GM21381 (cell line): ENCODE results near the gene SHC2.

ENCODE experiments used
- ATAC-seq: cut with Tn5 transposase; IDR thresholded peaks from one replicate; pipeline ENCODE4 v1.9.1; 2021; ENCODE audit warnings: mild to moderate bottlenecking, moderate library complexity; ENCODE audit not compliant: unreplicated experiment

Gene SHC2

GRCh38 chr19:472005-472858, 11.4 kb upstream of the SHC2 start:
- no peak for ATAC-seq

GRCh38 chr19:470701-471100, 9.9 kb upstream of the SHC2 start:
- no peak for ATAC-seq

DNA sequence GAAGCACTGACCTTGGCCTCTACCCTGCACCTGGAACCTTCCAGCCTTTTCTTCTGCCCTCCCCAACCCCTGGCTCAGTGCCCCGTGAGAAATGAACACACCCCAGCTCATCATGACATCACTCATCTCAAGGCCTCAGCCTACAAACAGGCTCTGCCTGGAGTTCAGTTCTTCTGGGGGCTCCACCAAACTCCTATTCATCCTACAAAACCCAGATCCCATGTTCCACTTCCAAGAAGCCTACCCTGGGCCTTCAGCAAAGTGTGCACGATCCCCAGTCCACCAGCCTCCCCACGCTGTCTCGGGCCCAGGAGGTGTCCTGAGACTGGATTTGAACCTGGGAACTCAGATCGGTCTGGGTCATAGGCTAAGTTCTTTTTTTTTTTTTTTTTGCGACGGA, 9.0 kb upstream of the SHC2 start:
- ATAC-seq, result no peak

DNA sequence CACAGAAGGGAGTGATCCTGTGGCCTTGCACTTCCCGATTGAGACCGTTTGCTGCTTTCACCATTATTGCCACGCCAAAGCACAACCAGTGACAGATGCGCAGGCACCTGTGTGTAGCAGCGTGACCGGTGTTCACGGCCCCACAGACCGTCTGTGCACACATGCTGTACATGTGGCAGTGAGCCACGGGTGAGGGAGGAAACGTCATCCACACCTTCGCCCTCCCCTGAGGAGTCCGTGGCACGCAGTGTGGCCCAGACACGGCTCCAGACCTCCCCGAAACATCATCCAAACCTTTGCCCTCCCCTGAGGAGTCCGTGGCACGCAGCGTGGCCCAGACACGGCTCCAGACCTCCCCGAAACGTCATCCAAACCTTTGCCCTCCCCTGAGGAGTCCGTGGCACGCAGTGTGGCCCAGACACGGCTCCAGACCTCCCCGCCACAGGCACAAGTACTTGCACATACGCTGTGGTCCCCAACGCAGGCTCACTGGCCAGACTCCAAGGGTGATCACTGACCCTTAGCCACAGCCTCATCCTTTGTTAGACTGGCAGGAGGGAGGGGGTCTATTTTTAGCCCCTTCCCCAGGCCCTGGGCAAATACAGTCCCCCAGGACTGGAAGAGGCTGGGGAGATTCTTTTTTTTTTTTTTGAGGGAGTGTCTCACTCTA, 7.9 kb upstream of the SHC2 start:
- ATAC-seq, result no peak

DNA sequence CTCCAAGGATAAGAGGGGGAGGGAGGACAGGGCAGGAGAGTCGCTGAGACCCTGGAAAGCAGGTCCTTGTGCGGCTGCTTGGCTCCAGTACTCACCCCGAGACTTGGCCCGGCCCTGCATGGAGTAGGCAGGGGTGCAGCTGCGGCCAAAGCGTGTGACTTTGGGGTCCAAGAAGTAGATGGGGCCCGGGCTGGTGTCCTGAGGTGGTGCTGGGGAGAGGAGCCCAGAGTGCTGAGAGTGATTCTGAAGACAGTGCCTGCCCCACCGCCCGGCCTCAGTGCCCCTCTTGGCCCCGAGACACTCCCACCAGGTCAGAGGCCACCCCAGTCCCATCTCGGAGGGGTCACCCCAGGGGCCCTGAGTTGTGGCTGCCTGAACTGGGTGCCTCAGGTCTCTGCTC, 6.7 kb upstream of the SHC2 start:
- ATAC-seq, result no peak

DNA sequence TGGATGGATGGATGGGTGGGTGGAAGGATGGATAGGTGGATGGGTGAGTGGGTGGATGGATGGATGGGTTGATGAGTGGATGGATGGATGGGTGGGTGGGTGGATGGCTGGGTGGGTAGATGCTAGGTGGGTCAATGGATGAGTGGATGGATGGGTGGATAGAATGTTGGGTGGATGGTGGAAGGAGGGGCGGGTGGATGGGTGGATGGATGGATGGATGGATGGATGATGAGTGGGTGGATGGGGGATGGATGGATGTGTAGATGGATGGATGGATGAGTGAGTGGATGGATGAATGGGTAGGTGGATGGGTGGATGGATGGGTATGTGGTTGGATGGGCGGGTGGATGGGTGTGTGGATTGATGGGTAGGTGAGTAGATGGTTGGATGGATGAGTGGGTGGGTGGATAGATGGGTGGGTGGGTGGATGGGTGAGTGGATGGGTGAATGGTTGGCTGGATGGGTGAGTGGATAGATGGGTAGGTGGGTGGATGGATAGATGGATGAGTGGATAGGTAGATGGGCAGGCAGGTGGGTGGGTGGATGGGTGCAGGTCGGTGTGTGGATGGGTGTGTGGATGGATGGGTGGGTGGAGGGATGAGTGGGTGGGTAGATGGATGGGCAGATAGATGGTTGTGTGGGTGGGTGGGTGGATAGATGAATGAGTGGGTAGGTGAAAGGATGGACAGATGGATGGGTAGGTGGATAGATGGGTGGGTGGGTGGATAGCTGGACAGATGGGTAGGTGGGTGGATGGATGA, 4.4 kb upstream of the SHC2 start:
- ATAC-seq, result no peak

- ATAC-seq, result no peak
Observed at GRCh38 chr19:464208-464545, 3.3 kb upstream of the SHC2 start.

GRCh38 chr19:463483-464207, 2.8 kb upstream of the SHC2 start:
- no peak for ATAC-seq

DNA sequence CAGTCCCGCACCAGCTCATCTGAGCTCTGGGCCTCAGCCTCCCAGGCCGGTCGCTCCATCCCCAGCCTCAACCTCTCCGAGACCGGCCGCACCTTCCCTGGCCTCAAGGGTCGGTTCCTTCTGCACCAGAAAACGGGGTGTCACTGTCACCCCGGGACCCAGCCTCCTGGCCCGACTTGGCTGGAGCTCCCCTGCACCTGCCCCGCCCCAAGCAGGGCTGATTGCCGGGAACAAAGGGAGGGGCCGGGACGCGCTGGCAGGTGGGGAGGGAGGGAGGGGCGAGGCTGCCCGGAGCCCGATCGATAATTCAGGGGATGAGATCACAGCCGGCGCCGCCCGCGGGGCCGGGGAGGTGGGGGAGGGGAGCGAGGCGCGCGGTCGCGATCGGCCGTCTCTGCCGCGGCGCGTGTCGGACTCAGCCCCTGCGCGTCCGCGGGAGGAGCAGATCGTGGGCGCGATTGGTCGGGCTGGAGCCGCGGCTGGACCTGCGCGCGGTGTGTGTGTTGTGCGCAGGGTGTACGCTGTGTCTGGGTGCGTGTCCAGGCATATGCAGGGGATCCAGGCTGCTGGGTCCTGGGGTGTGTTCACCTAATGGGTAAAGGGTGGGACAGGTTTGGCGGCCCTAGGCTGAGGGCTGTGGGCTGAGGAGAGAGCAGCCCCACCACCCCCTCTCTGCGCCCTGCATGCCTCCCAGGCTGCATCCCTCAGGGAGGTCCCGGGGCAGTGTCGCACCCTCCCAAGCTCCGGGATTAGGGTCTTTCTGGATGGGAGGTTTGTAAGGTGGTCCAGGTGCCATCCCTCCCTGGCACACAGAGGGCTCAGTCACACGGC, 1.1 kb upstream of the SHC2 start:
- no peak for ATAC-seq

DNA sequence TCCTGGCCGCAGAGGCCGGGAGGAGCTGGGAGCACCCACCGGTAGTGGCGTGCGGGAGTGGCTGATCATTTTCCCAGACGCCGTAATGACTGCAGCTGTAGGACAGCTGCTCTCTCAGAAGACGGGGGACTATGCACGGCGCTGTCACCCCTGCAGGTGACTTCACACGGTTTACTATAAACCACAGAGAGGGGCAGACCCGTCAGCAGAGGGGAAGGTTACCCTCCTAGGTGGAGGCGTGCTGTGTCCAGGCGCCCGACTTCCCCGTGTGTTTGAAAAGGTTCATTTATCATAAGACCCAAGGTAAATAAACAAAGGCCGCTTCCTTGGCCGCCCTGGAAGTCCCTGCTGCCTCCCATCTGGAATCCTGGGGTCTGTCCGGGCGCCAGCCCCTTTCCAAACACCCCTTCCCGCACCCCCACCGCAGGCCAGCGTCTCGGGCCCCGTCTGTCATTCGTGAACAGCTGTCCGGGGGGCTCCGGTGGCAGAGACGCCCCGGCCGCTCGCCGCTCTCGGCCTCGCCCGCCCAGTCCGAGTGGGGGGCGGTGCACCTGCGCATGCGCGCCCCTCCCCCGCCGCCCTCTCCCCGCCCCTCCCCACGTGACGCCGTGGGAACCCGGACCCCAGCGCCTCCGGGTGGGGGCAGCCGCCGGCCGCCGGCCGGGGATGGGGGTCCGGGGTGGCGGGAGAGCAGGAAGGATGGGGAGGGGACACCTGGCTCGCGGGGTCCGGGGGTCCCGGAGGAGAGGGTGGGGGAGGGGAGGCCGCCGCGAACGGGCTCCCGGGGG, 915 bp downstream of the SHC2 start:
- no peak for ATAC-seq

DNA sequence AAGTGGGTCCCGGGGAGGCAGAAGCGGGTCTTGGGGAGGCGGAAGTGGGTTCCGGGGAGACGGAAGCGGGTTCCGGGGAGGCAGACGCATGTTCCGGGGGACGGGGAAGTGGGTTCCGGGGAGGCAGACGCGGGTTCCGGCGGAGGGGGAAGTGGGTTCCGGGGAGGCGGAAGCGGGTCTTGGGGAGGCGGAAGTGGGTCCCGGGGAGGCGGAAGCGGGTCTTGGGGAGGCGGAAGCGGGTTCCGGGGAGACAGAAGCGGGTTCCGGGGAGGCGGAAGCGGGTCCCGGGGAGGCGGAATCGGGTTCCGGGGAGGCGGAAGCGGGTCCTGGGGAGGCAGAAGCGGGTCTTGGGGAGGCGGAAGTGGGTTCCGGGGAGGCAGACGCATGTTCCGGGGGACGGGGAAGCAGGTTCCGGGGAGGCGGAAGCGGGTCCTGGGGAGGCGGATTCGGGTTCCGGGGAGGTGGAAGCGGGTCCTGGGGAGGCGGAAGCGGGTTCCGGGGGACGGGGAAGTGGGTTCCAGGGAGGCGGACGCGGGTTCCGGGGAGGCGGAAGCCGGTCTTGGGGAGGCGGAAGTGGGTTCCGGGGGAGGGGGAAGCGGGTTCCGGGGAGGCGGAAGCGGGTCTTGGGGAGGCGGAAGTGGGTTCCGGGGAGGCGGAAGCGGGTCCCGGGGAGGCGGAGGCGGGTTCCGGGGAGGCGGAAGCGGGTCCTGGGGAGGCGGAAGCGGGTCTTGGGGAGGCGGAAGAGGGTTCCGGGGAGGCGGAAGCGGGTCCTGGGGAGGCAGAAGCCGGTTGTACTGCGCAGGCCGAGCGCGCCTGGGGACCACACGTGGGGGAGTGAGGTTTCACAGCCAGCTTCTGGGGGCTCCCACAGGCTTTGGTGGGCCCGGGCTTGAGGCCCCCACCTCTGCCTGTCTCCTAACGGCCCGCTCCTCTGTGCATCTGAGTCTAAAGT, 2.5 kb downstream of the SHC2 start:
- ATAC-seq, result no peak

- no peak for ATAC-seq
Observed at GRCh38 chr19:457636-458035, 3.2 kb downstream of the SHC2 start.

GRCh38 chr19:456547-457110, 4.2 kb downstream of the SHC2 start:
- no peak for ATAC-seq

DNA sequence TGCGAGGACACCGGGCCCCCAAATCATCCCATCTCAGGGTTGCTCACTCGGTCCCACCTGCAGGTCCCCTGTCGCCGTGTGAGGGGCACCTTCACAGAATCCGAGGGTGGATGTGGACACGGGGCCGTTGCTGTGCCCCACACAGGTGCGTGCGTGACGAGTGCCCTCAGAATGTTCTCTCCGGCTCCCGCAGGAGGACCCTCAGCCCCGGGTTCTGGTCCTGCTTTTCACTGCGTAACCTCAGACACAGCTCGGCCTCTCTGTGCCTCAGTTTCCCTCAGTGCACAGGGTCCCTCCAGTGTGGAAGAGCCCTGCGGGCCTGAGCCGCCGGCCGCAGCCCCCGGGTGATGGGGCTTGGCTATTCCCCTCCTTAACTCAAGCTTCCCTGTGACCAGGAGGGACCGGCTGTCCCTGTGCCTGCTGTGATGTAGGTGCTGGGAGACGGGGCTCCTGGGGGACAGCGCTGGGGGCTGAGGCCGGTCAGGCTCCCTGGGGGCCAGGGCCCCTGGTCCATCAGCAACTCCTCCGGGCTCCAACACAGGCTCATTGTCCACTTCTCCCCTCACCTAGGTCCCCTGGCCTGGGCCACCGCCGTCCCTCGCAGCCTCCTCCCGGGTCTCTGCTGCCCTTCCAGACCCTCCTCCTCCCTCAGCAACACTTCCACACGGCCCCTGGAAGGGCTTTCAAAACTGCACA, 4.8 kb downstream of the SHC2 start:
- ATAC-seq, result no peak

DNA sequence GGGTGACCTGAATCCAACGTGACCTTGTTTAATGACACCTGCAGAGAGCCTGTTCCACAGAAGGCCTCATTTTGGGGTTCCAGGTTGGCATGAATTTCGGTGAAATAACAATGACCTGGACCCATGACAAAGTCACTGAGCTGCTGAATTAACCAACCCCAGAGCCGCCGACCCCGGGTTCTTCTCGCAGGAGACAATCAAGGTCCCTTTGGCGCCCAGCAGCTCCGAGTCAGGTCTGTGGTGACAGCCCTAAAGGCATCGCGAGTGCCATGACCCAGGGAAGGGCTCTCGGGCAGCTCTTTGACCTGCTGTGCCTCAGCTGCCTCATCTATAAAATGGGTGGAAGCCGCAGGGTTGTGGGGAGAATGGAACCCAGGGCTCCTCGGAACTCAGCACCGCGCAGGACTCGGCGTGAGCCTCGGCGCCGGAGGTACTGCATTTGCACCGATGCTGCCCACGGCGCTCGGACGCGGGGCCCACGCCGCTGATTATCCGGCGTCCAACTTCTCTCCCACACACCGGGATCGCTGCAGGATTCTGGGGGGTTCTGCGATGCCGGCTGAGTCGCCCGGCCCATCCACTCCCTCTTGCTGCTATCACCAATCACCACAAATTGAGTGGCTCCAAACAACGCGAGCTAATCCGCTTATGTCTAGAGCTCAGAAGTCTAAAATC, 5.7 kb downstream of the SHC2 start:
- no peak for ATAC-seq

- ATAC-seq, result no peak
Observed at GRCh38 chr19:453606-454005, 7.2 kb downstream of the SHC2 start.

DNA sequence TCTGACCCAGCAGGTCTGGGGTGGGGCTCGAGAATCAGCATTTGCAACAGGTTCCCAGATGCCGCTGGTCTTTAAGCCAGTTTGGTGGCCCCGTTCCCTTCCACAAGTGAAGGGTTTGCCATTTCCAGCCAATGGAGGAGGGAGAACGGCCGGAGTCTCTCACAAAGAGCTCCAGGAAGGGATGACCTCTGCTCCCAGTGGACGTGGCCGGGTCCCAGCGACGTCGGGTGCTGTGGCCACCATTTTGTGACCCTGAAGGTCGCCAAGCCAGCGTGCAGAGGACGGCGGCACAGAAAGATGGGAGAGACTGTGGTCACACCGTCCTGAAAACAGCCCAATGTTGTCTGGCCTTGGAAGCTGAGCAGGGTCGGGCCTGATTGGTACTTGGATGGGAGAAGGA, 8.0 kb downstream of the SHC2 start:
- ATAC-seq, result no peak
